SK-N-SH treated with all-trans-retinoic acid at 6 μM for 48 hours (cell line): ENCODE measurements around the gene RAPGEF1.

Source experiments
- ATAC-seq: fragments of 200-7000 bp; cut with Tn5 transposase; 3 replicates; pipeline ENCODE4 v1.9.1; 2020; ENCODE audit warnings: mild to moderate bottlenecking, moderate library complexity
- ARNTL ChIP-seq: fragments of 450-650 bp; formaldehyde crosslinking; IDR thresholded peaks from 2 replicates; pipeline ENCODE4 v1.5.0; 2020; ENCODE audit warnings: low read depth, mild to moderate bottlenecking, moderate library complexity, borderline replicate concordance
- BACH2 ChIP-seq: fragments of 250-450 bp; sonication (Bioruptor Pico); IDR thresholded peaks from 2 replicates; pipeline ENCODE4 v1.9.0; 2021; ENCODE audit warnings: mild to moderate bottlenecking, borderline replicate concordance
- CREB5 ChIP-seq: fragments of 250-450 bp; sonication (Bioruptor Pico); IDR thresholded peaks from 2 replicates; pipeline ENCODE4 v1.5.1; 2020; ENCODE audit warnings: low read depth, mild to moderate bottlenecking, moderate library complexity
- CSDC2 ChIP-seq: fragments of 250-450 bp; sonication (Bioruptor Pico); IDR thresholded peaks from 2 replicates; pipeline ENCODE4 v1.5.0; 2020; ENCODE audit warnings: mild to moderate bottlenecking, moderate library complexity
- ESRRG ChIP-seq: fragments of 250-450 bp; sonication (Bioruptor Pico); IDR thresholded peaks from 2 replicates; pipeline ENCODE4 v1.6.1; 2021; ENCODE audit warnings: mild to moderate bottlenecking
- GLIS3 ChIP-seq: fragments of 250-450 bp; sonication (Bioruptor Pico); IDR thresholded peaks from 2 replicates; pipeline ENCODE4 v1.5.0; 2020; ENCODE audit warnings: mild to moderate bottlenecking, moderate library complexity
- ISL1 ChIP-seq: fragments of 250-450 bp; sonication (Bioruptor Pico); IDR thresholded peaks from 2 replicates; pipeline ENCODE4 v2.1.2; 2022; ENCODE audit warnings: mild to moderate bottlenecking, moderate library complexity
- PATZ1 ChIP-seq: fragments of 250-450 bp; sonication (Bioruptor Pico); IDR thresholded peaks from 2 replicates; pipeline ENCODE4 v1.8.0; 2020; ENCODE audit warnings: mild to moderate bottlenecking, moderate library complexity, borderline replicate concordance
- POU6F1 ChIP-seq: fragments of 250-450 bp; sonication (Bioruptor Pico); IDR thresholded peaks from 2 replicates; pipeline ENCODE4 v1.8.0; 2021; ENCODE audit warnings: low read depth, mild to moderate bottlenecking, moderate library complexity, borderline replicate concordance
- PPARA ChIP-seq: fragments of 250-450 bp; sonication (Bioruptor Pico); IDR thresholded peaks from 2 replicates; pipeline ENCODE4 v1.5.0; 2020; ENCODE audit warnings: mild to moderate bottlenecking, borderline replicate concordance
- RARB ChIP-seq: fragments of 250-450 bp; sonication (Bioruptor Pico); IDR thresholded peaks from 2 replicates; pipeline ENCODE4 v1.8.0; 2021; ENCODE audit warnings: mild to moderate bottlenecking, moderate library complexity
- SNAI2 ChIP-seq: fragments of 250-450 bp; sonication (Bioruptor Pico); IDR thresholded peaks from 2 replicates; pipeline ENCODE4 v1.5.0; 2020; ENCODE audit warnings: mild to moderate bottlenecking, moderate library complexity
- TCF4 ChIP-seq: fragments of 250-450 bp; sonication (Bioruptor Pico); IDR thresholded peaks from 2 replicates; pipeline ENCODE4 v1.8.0; 2021; ENCODE audit warnings: mild to moderate bottlenecking, moderate library complexity, borderline replicate concordance
- TOX ChIP-seq: fragments of 250-450 bp; sonication (Bioruptor Pico); IDR thresholded peaks from 2 replicates; pipeline ENCODE4 v1.8.0; 2021; ENCODE audit warnings: mild to moderate bottlenecking, moderate library complexity, borderline replicate concordance
- ZC3H10 ChIP-seq: fragments of 250-450 bp; sonication (Bioruptor Pico); IDR thresholded peaks from 2 replicates; pipeline ENCODE4 v1.5.1; 2021; ENCODE audit warnings: mild to moderate bottlenecking, moderate library complexity
- ZFP3 ChIP-seq: fragments of 250-450 bp; sonication (Bioruptor Pico); IDR thresholded peaks from 2 replicates; pipeline ENCODE4 v1.5.0; 2020; ENCODE audit warnings: mild to moderate bottlenecking, moderate library complexity
- ZFP30 ChIP-seq: fragments of 450-650 bp; formaldehyde crosslinking; IDR thresholded peaks from 2 replicates; pipeline ENCODE4 v1.5.0; 2022; ENCODE audit warnings: mild to moderate bottlenecking, moderate library complexity
- ZNF565 ChIP-seq: fragments of 450-650 bp; formaldehyde crosslinking; conservative IDR thresholded peaks from 2 replicates; pipeline ENCODE4 v1.5.0; 2020; ENCODE audit warnings: low read depth, mild to moderate bottlenecking, moderate library complexity
- ZNF70 ChIP-seq: fragments of 450-650 bp; formaldehyde crosslinking; IDR thresholded peaks from 2 replicates; pipeline ENCODE4 v1.5.0; 2020; ENCODE audit warnings: mild to moderate bottlenecking, moderate library complexity
- ZNF8 ChIP-seq: fragments of 450-650 bp; formaldehyde crosslinking; IDR thresholded peaks from 2 replicates; pipeline ENCODE4 v1.5.0; 2020; ENCODE audit warnings: mild to moderate bottlenecking, moderate library complexity

The RAPGEF1 gene

GRCh38 chr9:131587906-131588305 is 152.0 kb downstream of the RAPGEF1 start (continued):
- TF ChIP-seq POU6F1 (CRISPR knock-in tag): no peak
- no peak for TF ChIP-seq ESRRG
- no peak for TF ChIP-seq PATZ1
- no peak for TF ChIP-seq ZNF70 (CRISPR knock-in tag)
- no peak for TF ChIP-seq GLIS3 (CRISPR knock-in tag)
- no peak for TF ChIP-seq RARB
- no peak for TF ChIP-seq ZNF8 (CRISPR knock-in tag)
- no peak for TF ChIP-seq ARNTL (CRISPR knock-in tag)

- no peak for ATAC-seq
- TF ChIP-seq TCF4 (CRISPR knock-in tag) (no peak), ZFP30 (CRISPR knock-in tag) (no peak), SNAI2 (no peak), TOX (CRISPR knock-in tag) (no peak), BACH2 (CRISPR knock-in tag) (no peak), ZFP3 (CRISPR knock-in tag) (no peak), ZC3H10 (no peak), PPARA (CRISPR knock-in tag) (no peak)
Observed at GRCh38 chr9:131587331-131587730, 152.5 kb downstream of the RAPGEF1 start.

GRCh38 chr9:131585375-131585774 is 154.5 kb downstream of the RAPGEF1 start:
- TF ChIP-seq ZNF70 (CRISPR knock-in tag) (no peak), ZNF565 (no peak), TOX (CRISPR knock-in tag) (no peak), GLIS3 (CRISPR knock-in tag) (no peak), PATZ1 (no peak), TCF4 (CRISPR knock-in tag) (no peak), ZFP30 (CRISPR knock-in tag) (no peak), ZC3H10 (no peak), BACH2 (CRISPR knock-in tag) (no peak), CREB5 (CRISPR knock-in tag) (no peak), ZNF8 (CRISPR knock-in tag) (no peak), PPARA (CRISPR knock-in tag) (no peak)
- no peak for ATAC-seq

GRCh38 chr9:131584858-131585257 is 155.0 kb downstream of the RAPGEF1 start:
- TF ChIP-seq CREB5 (CRISPR knock-in tag) (no peak), ZNF70 (CRISPR knock-in tag) (no peak), ESRRG (no peak), ZNF8 (CRISPR knock-in tag) (no peak), BACH2 (CRISPR knock-in tag) (no peak), ISL1 (CRISPR knock-in tag) (no peak), POU6F1 (CRISPR knock-in tag) (no peak), RARB (no peak), PPARA (CRISPR knock-in tag) (no peak), TCF4 (CRISPR knock-in tag) (no peak), CSDC2 (no peak), SNAI2 (no peak), TOX (CRISPR knock-in tag) (no peak)
- ATAC-seq: no peak
